Measurements from ENCODE around the gene NLRP13.

DNA sequence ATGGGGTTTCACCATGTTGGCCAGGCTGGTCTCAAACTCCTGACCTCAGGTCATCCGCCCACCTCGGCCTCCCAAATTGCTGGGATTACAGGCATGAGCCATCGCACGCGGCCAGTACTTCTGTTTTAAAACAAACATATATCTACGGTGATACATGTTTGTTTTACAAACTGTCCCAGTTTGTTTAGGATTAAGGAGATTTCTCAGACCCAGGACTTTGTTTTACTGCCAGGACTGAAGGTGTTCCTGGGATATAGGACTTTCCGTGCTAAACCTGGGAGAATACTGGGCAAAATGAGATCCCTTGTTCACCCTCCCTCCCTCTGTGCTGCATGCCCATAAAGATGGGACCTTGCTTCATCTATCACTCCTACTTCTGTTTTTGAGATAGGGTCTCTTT, 24.3 kb upstream of the NLRP13 start:
- TF ChIP-seq ZNF274 (IDR thresholded peaks at IDR 0.05; ENCODE audit: low read depth, low read length): no peak
- no peak for TF ChIP-seq YY1 (IDR thresholded peaks at IDR 0.05; ENCODE audit: insufficient read depth, insufficient read length)

All from NT2/D1 (cell line).